B cell (primary cell): ENCODE results near the gene PI4KA. TPM values are rescaled to one million over a fixed set of nuclear protein-coding genes. Genes with fewer than 3 reads are reported as not detected.

Source experiments
- ATAC-seq: fragments of 200-7000 bp; cut with Tn5 transposase; one replicate; pipeline ENCODE4 v1.10.0; 2021; ENCODE audit warnings: low read depth, mild to moderate bottlenecking, moderate number of reproducible peaks, moderate library complexity
- CTCF ChIA-PET: fragments of 350-600 bp; sonication (Branson Sonifier 250); formaldehyde crosslinking; loops from one replicate; lab custom pipeline; 2021; ENCODE audit warnings: antibody characterized with exemption, inconsistent platforms; lab: Charles Lee
- POLR2A ChIA-PET: fragments of 350-600 bp; sonication (Branson Sonifier 250); formaldehyde crosslinking; loops from one replicate; lab custom pipeline; 2021; ENCODE audit warnings: antibody characterized with exemption; lab: Charles Lee
- DNase-seq: peaks from one replicate; pipeline ENCODE4 v3.0.0; 2013
- H2AFZ ChIP-seq: 2 replicates; pipeline ENCODE4 v1.6.1; 2012; ENCODE audit warnings: mild to moderate bottlenecking, low read depth, low read length; ENCODE audit not compliant: insufficient read depth, poor library complexity, severe bottlenecking
- H3K27ac ChIP-seq, 2 donors: 1 replicate in 1 of 2; 2 replicates in 1 of 2; pipeline ENCODE4 v1.5.1; 2012 to 2013; ENCODE audit warnings: low read length in 2 of 2, mild to moderate bottlenecking in 2 of 2, moderate library complexity in 1 of 2
- H3K27me3 ChIP-seq, 4 experiments: fragments of 200-600 bp in 1 of 4; sonication (generic) in 1 of 4; replicated peaks in 1 of 4; 1 replicate in 2 of 4; 2 replicates in 2 of 4; pipeline versions ENCODE4 v1.6.1 to v1.7.0; 2013 to 2016; ENCODE audit warnings: low read length in 3 of 4, mild to moderate bottlenecking in 2 of 4, mixed read lengths in 1 of 4, moderate library complexity in 1 of 4; ENCODE audit not compliant: insufficient read depth in 4 of 4, control insufficient read depth in 3 of 4; ENCODE audit errors: control extremely low read depth in 1 of 4
- H3K36me3 ChIP-seq, 2 experiments: replicated peaks in 1 of 2; 1 replicate in 1 of 2; 2 replicates in 1 of 2; pipeline versions ENCODE4 v1.6.1 to v1.7.1; 2013; ENCODE audit warnings: low read length in 1 of 2; ENCODE audit not compliant: insufficient read depth in 2 of 2, control insufficient read depth in 1 of 2; ENCODE audit errors: control extremely low read depth in 1 of 2, extremely low read depth in 1 of 2
- H3K4me1 ChIP-seq, 2 donors: fragments of 200-600 bp in 1 of 2; sonication (generic) in 1 of 2; 1 replicate in 1 of 2; 2 replicates in 1 of 2; pipeline versions ENCODE4 v1.5.1 to v1.6.1; 2013 to 2017; ENCODE audit warnings: low read length in 2 of 2; ENCODE audit not compliant: control insufficient read depth in 2 of 2, insufficient read depth in 2 of 2
- H3K4me2 ChIP-seq: replicated peaks from 2 replicates; pipeline ENCODE3; 2012; ENCODE audit warnings: mild to moderate bottlenecking, low read depth, low read length; ENCODE audit not compliant: poor library complexity, severe bottlenecking
- H3K4me3 ChIP-seq, 5 experiments: fragments of 200-600 bp in 1 of 5; sonication (generic) in 1 of 5; 1 replicate in 3 of 5; 2 replicates in 2 of 5; pipeline versions ENCODE4 v1.5.1 to v1.7.0; 2011 to 2016; ENCODE audit warnings: low read length in 4 of 5, mild to moderate bottlenecking in 4 of 5, low read depth in 2 of 5, control low read depth in 1 of 5, moderate library complexity in 1 of 5; ENCODE audit not compliant: insufficient read depth in 1 of 5; ENCODE audit errors: control extremely low read depth in 1 of 5, extremely low read depth in 1 of 5
- H3K79me2 ChIP-seq: fragments of 200-600 bp; sonication (generic); one replicate; pipeline ENCODE4 v1.6.0; 2016; ENCODE audit warnings: low read length; ENCODE audit not compliant: control insufficient read depth, insufficient read depth
- H3K9ac ChIP-seq: fragments of 200-600 bp; sonication (generic); 2 replicates; pipeline ENCODE4 v1.6.1; 2017; ENCODE audit warnings: mild to moderate bottlenecking, low read length, moderate library complexity
- H3K9me3 ChIP-seq, 3 donors: one replicate each; pipeline versions ENCODE4 v1.6.1 to v1.7.1; 2013; ENCODE audit warnings: low read length in 2 of 3; ENCODE audit not compliant: control insufficient read depth in 2 of 3, insufficient read depth in 1 of 3; ENCODE audit errors: control extremely low read depth in 1 of 3
- H4K20me1 ChIP-seq: 2 replicates; pipeline ENCODE4 v1.6.0; 2012; ENCODE audit warnings: mild to moderate bottlenecking, low read length; ENCODE audit not compliant: insufficient read depth, control insufficient read depth, poor library complexity, severe bottlenecking
- H3K27ac Mint-ChIP-seq: one replicate; pipeline ENCODE4 v1.8.0; 2021; ENCODE audit warnings: mixed read lengths
- H3K27me3 Mint-ChIP-seq: one replicate; pipeline ENCODE4 v1.8.0; 2021; ENCODE audit warnings: mixed read lengths
- H3K4me1 Mint-ChIP-seq: one replicate; pipeline ENCODE4 v1.8.0; 2021; ENCODE audit warnings: mixed read lengths
- H3K4me3 Mint-ChIP-seq: one replicate; pipeline ENCODE4 v1.8.0; 2021; ENCODE audit warnings: mixed read lengths
- H3K9me3 Mint-ChIP-seq: one replicate; pipeline ENCODE4 v1.8.0; 2022; ENCODE audit warnings: mixed read lengths; ENCODE audit not compliant: insufficient read depth
- CTCF ChIP-seq: fragments of 200-600 bp; IDR thresholded peaks from one replicate; pipeline ENCODE4 v1.8.0; 2022; ENCODE audit warnings: antibody characterized with exemption, mild to moderate bottlenecking
- EZH2 ChIP-seq: IDR thresholded peaks from 2 replicates; pipeline ENCODE4 v1.6.1; 2012; ENCODE audit warnings: borderline replicate concordance, low read depth, mild to moderate bottlenecking, moderate library complexity, low read length; ENCODE audit not compliant: insufficient read depth, poor library complexity, severe bottlenecking
- WGBS: methylation state at CpG from one replicate; pipeline ENCODE4 v1.1.5; 2013; ENCODE audit warnings: missing lambda C conversion rate; ENCODE audit not compliant: insufficient coverage; 5-methylcytosine and 5-hydroxymethylcytosine counted together
- intact Hi-C: fragments of 100-400 bp; cut with micrococcal nuclease; formaldehyde crosslinking; loops from one replicate; pipeline ENCODE4 v1.10.0; 2022
- polyA plus RNA-seq: library from polyadenylated mRNA; depleted of rRNA; stranded (reverse); fragments of >200 nt; gene quantifications from 2 replicates; pipeline ENCODE4 v1.2.3, GENCODE V29; 2012
- total RNA-seq, 2 donors: library from RNA; stranded (reverse); fragments of 120-200 nt in 1 of 2; gene quantifications; 1 replicate in 1 of 2; 2 replicates in 1 of 2; pipeline versions ENCODE4 v1.2.3 to v1.2.4, GENCODE V29; 2013 to 2022

The PI4KA gene
- total and polyA plus RNA-seq, 2 donors (not counting 1 experiment from before 2014, with no cell fraction given): 85.9 to 156 TPM

DNA sequence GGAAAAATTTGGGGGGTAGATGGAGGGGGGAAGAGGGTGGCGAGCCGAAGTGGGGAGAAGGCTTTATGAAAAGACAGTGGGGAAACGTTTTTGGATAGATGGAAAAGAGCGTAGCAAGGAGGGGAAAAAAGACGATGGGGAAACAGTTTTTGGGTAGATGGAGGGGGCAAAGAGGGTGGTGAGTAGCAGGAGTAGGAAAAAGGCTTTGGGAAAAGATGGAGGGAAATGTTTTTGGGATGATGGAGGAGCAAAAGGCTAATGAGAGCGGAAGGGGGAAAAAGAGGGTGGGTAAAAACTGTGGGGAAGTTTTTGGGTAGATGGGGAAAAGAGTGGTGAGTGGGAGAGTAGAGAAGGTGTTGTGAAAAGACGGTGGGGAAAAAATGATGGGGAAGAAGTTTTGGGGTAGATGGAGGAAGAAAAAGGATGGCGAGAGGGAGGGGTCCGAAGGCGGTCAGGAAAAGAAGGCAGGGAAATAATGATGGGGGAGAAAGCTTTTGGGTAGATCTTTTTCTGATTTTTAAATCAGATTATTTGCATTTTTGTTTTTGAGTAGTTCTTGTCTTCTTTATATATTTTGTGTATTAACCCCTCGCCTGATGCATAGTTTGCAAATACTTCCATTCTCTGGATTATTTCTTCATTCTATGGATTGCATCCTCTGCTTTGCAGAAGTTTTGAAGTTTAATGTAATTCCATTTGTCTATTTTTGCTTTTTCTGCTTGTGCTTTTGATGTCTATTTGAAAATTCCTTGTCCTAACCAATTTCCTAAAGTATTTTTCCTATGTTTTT is 200.0 kb downstream of the PI4KA start:
- Histone ChIP-seq H3K4me1 (no peaks in the 10 kb centered on the region), H3K4me3 (no peak overlapping the region), H3K27ac (no peak overlapping the region), H3K36me3 (no peaks in the 10 kb centered on the region), H3K27me3 (peaks cover 0 to 2% (median 0%) of the 10 kb centered on the region in 4 experiments), H4K20me1 (no peaks in the 10 kb centered on the region), H3K9ac (no peak overlapping the region), H3K79me2 (no peaks in the 10 kb centered on the region), H3K9me3 (peaks cover 1 to 6% (median 6%) of the 10 kb centered on the region in 3 donors), H2AFZ (no peak overlapping the region), H3K4me2 (no peak overlapping the region)
- H3K9me3 Mint-ChIP-seq: no peaks in the 10 kb centered on the region
- CTCF ChIA-PET: no interaction called here
- H3K27ac Mint-ChIP-seq: no peak overlapping the region
- no peaks in the 10 kb centered on the region for H3K4me1 Mint-ChIP-seq
- H3K27me3 Mint-ChIP-seq: peaks cover 21% of the 10 kb centered on the region
- no peak for ATAC-seq
- 80% methylated on average over 7 of the region's 11 CpGs for WGBS
- POLR2A ChIA-PET: no interaction called here
- no peak for DNase-seq
- TF ChIP-seq CTCF (no peak), EZH2 (no peak)
- no peak overlapping the region for H3K4me3 Mint-ChIP-seq
- intact Hi-C loops: no loop called here

- Histone ChIP-seq H3K36me3 (no peaks in the 10 kb centered on the region), H3K27me3 (no peaks in the 10 kb centered on the region), H3K4me1 (no peaks in the 10 kb centered on the region), H3K4me2 (no peak overlapping the region), H3K9ac (no peak overlapping the region), H3K27ac (no peak overlapping the region), H3K4me3 (no peak overlapping the region), H2AFZ (no peak overlapping the region), H3K79me2 (no peaks in the 10 kb centered on the region), H3K9me3 (peaks cover 0 to 4% (median 0%) of the 10 kb centered on the region in 3 donors), H4K20me1 (no peaks in the 10 kb centered on the region)
- DNase-seq (no peak), ATAC-seq (no peak)
- no peaks in the 10 kb centered on the region for H3K4me1 Mint-ChIP-seq
- peaks cover 18% of the 10 kb centered on the region for H3K27me3 Mint-ChIP-seq
- CTCF ChIA-PET: no interaction called here
- no peaks in the 10 kb centered on the region for H3K9me3 Mint-ChIP-seq
- intact Hi-C loops: no loop called here
- H3K4me3 Mint-ChIP-seq: no peak overlapping the region
- 76% methylated on average over 5 of the region's 5 CpGs for WGBS
- no peak for TF ChIP-seq CTCF
- TF ChIP-seq EZH2: no peak
- H3K27ac Mint-ChIP-seq: no peak overlapping the region
- POLR2A ChIA-PET: no interaction called here
These were observed 200.6 kb downstream of the PI4KA start for GRCh38 chr22:20657963-20658362.
